Measurements from ENCODE around the gene ANKS1B.
A peak's percentile ranks its signal among the peaks of the same experiment; 100 is the strongest.
"Not testable (repeated sequence)": the region's sequence is repeated elsewhere in the genome, so short reads cannot be mapped to it uniquely, and the experiment has no call there.

Gene ANKS1B

DNA sequence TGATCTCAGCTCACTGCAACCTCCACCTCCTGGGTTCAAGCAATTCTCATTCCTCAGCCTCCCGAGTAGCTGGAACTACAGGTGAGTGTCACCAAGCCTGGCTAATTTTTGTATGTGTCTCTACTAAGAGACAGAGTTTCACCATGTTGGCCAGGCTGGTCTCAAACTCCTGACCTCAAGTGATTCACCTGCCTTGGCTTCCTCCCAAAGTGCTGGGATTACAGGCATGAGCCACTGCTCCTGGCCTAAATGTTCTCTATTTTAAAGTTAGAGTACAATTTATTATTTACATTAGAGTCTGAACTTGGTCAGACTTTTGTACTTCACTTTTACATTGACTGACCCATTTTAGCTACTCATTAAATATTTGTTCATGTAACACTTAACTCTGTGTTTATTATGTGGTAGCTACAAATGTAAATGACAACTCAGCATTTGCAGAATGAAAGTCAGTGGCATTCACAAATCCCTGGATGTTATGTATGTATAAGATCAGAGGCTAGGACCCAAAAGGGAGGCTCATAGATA is 930.1 kb downstream of the ANKS1B start:
- no peak for DNase-seq (ENCODE audit: low read depth)

- DNase-seq (ENCODE audit: low read depth): peak; percentile 3
Measured at GRCh38 chr12:99053616-99054362, 930.9 kb downstream of the ANKS1B start.

- no peak for DNase-seq (ENCODE audit: low read depth)
Measured at GRCh38 chr12:99049774-99050173, 935.0 kb downstream of the ANKS1B start.

- no peak for DNase-seq (ENCODE audit: low read depth)
Measured at GRCh38 chr12:99045158-99045557, 939.6 kb downstream of the ANKS1B start.

- peak; percentile 40 for DNase-seq (ENCODE audit: low read depth)
Measured at GRCh38 chr12:99043319-99043914, 941.3 kb downstream of the ANKS1B start.

DNA sequence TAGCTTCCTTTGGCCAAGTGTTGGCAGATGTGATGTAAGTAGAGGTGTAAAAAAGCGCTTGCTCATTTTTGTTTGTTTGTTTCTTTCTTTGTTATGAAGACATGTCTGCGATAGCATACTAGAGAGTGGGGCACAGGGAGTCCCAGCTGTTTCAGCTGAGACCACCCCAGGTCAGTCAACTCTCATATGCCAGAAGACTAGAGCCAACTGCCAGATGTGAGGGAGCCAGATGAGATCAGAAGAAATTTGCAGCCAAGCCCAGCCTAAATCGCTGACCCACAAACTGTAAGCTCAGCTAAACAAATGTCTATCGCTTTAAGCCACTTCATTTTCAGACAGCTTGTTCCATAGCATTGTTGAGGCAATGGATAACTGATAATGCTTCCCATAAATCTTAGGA is 942.5 kb downstream of the ANKS1B start:
- no peak for DNase-seq (ENCODE audit: low read depth)

GRCh38 chr12:99039367-99040120 is 945.2 kb downstream of the ANKS1B start:
- DNase-seq (ENCODE audit: low read depth): no peak

DNA sequence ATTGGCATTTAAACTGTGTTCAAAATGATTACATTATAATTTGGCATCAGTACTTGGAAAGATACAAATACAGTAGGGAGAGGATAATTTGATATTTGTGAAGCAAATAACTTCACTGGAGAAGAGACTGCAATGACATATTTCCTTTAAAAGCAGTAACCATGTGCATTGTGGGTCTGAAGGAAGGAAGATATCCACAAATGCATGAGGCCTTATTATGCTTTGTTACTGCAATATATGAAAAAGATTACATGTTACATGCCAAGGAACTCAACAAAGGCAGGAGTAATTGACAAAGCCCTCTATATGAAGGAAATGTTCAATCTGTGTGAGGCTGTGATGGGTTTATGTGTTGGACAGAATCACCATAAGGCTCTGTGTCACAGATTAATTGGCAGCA is 948.2 kb downstream of the ANKS1B start:
- DNase-seq (ENCODE audit: low read depth): no peak

DNA sequence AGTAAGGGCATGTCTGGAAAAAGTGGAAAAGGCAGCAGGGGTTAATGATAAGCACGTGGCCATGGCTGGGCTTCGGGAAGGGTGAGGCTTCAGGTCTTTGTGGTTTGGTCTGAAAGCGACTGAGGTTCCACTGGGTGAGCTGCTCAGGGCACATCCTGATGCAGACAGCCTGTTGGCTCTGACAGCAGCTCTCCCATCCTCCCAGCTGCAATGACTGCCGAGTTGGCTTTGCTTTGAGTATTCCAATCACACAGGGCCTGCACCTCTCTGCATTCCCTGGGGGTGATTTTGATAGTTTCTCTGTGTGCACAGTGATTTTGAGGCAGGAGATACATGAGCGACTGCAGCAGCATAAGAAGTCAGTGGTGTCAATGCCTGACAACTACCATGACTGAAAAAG is 948.9 kb downstream of the ANKS1B start:
- no peak for DNase-seq (ENCODE audit: low read depth)

DNA sequence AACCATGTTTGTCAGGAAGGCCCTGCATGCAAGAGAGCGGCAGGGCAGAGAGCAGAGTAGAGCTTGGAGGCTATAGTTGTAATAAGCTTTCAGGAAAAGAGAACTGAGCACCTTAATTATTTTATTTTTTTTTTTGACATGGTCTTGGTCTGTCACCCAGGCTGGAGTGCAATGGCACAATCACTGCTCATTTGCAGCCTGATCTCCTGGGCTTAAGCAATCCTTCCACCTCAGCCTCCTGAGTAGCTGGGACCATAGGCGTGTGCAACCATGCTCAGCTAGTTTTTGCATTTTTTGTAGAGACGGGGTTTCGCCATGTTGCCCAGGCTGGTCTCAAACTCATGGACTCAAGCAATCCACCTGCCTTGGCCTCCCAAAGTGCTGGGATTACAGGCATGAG is 950.5 kb downstream of the ANKS1B start:
- not testable (repeated sequence) for DNase-seq (ENCODE audit: low read depth)

DNA sequence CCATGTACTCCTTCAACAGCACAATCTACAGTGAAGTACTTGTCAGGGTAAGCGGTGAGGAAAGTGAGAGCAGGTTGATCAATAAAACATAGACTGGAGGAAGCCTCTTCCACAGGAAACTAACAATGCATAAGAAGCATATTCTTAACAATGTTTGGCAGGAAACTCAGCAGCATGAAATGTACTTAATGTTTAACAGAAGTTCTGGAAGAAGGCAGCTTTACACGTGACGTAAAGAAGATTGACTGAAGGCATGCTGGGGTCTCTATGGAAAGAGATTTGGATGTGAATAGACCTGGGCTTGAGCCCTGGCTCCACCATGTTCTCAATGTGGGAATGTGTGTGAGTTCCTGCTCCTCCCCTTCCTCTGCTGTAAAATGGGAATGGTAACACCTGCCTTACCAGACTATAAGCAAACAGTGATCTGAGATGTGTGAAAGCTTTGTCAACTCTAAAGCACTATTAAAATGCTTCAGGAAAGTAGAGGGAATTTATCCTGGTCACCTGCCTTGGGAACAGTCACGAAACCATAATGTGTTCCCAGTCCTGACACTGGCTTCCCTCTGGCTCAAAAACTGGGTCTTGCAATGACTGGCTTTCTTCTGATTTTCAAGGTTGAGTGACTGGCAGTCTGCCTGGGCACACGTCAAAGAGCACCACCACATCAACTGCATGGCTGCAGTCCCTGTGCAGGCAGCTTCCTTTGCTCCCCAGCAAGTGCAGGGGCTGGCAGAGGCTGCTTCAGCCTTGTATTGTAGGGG is 955.0 kb downstream of the ANKS1B start:
- DNase-seq (ENCODE audit: low read depth): no peak

DNA sequence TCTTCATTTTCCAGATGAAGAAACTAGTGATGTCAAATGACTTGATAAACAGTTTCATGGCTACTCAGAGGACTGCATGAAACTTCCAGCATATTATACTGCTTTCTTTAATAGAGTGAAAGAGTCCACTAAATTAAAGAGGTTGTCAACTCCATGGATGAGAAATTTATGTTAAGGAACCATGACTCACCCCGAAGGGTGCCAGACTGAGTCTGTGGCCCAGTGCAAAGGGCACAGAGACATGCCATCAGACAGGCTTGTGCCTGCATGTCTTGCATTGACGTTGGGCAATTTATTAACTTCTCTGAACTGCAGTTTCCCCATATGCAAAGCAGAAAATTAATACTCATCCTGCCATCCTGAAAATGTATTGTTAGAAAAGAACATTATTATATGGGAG is 957.3 kb downstream of the ANKS1B start:
- DNase-seq (ENCODE audit: low read depth): no peak

DNA sequence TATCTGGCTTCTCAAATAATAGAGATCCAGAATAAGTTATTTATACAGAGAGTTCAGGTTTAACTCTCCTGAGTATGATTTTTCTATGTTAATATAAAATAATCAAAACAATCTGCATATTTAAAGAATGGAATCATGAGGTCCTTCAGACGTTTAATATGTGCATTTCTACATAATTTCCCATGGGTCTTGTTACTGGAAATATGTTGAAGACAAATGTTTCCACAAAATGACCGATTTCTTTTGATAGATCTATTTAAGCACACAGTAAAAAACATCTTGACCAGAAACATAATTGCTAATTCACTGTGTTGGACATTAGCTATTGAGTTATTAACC is 957.7 kb downstream of the ANKS1B start:
- no peak for DNase-seq (ENCODE audit: low read depth)

GRCh38 chr12:99026332-99027054 is 958.2 kb downstream of the ANKS1B start:
- no peak for DNase-seq (ENCODE audit: low read depth)

DNA sequence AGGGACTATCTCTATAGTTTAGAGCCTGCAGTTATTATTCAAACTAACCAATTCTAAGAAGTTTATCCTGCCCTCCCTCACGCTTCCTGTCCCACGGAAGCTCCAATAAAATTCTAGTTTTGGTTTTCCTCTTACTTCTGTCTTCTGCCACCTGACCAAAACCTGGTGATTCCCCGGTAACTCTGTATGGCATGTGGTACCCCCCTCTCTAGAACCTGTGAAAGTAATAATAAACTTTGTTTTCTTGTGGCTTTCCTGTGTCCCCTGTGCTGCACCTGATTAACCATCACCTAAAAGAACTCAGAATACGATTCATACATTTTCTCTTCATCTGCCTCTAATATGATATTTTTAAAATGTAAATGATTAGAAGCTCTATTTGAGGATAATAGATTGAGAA is 959.9 kb downstream of the ANKS1B start:
- DNase-seq (ENCODE audit: low read depth): no peak

GRCh38 chr12:99024191-99024590 is 960.5 kb downstream of the ANKS1B start:
- DNase-seq (ENCODE audit: low read depth): no peak

DNA sequence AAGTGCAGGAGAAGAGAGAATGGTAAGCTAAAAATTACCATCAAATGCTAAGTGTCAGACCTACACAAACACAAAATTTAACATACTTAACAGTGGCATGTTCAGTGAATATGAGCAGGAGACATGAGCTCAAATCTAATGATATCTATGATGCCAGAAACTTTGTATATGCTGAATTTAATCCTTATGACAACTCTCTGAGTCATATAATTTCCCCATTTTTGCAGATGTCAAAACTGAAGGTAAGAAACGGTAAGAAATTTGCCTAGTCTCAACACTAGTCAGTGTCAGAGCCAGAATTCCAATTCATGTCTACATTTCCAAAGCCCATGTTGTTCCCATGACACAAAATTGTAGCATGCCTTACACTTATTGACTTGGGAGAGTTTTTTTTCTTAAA is 963.9 kb downstream of the ANKS1B start:
- DNase-seq (ENCODE audit: low read depth): no peak

DNA sequence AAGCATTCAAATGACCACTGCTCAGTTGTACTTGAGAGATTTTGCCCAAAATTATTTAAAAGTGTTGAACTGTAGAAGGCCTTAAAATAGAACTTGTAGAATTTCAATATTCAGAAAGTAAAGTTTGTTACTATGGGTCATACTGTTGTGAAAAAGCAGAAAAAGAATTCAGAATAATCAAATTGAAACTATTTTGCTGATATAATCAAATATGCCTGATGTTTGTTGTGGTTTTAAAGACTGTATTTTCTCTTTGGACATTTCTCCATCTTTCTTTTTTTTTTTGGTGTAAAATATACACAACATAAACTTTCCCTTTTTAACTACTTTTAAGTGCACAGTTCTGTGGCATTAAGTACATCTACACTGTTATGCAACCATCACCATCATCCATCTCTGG is 964.9 kb downstream of the ANKS1B start:
- no peak for DNase-seq (ENCODE audit: low read depth)

GRCh38 chr12:99017971-99018370 is 966.8 kb downstream of the ANKS1B start:
- DNase-seq (ENCODE audit: low read depth): no peak

DNA sequence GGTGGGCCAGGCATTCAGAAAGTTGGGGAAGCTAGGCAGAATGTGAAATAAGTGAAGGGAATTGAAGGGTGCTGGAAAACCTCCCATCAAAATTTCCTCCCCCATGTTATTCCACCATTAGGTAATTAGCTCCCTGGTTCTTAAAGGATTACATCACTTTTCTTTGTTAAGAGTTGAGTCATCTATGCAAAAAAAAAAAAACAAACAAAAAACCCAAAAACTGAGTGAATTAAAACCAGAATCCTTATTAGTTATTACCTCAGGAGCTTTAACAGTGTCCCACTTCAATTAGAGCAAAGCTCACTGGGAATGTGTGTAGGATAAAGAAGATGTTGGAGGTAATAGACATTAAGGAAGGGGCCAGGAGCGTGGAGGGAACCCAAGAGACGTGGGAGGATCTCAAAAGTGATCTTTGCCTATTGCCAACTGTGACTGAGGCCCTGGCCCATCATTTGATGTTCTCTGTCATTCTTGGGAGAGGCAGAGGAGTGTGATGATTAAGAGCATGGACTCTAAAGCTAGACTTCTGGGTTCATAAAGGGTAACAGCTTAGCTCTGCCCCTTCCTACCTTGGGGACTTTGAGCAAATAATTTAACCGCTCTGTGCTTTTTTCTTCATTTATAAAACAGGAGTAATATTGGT is 975.0 kb downstream of the ANKS1B start:
- no peak for DNase-seq (ENCODE audit: low read depth)

DNA sequence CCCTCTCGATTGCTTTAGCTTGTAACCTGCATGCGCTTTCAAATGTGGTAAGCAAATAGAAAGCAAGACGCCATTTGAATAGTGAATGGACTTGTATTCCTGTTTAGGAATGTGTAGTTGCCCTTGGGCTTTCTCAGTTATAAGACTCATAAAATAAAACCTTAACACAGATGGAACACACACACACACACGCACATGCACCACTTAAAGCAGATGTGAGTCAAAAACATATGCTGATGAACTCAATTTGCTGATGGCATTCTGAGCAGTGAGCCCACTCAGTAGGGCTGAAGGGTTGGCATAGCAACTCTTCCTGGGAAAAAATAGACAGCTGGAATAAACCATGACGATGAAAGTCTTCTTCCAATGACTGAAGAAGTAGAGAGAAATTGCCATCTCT is 979.1 kb downstream of the ANKS1B start:
- no peak for DNase-seq (ENCODE audit: low read depth)

Data from stromal cell of bone marrow (primary cell).